ENCODE measurements around the gene SRGAP3.

DNA sequence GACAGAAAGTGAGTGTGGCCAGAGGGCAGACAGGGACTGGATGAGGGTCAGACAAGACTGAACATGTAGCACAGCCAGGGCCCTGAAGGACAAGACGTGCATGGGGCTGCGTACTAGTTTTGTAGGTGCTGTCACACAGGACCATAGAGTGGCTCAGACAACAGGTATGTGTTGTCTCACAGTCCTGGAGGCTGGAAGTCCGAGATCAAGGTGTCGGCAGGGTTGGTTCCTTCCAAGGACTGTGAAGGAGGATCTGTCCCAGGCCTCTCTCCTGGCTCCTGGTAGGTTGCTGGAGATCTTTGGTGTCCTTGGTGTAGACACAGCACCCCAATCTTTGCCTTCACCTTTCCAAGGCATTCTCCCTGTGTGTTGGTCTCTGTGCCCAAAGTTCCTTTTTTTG lies 136.4 kb downstream of the SRGAP3 start:
- TF ChIP-seq, protein P1, sequence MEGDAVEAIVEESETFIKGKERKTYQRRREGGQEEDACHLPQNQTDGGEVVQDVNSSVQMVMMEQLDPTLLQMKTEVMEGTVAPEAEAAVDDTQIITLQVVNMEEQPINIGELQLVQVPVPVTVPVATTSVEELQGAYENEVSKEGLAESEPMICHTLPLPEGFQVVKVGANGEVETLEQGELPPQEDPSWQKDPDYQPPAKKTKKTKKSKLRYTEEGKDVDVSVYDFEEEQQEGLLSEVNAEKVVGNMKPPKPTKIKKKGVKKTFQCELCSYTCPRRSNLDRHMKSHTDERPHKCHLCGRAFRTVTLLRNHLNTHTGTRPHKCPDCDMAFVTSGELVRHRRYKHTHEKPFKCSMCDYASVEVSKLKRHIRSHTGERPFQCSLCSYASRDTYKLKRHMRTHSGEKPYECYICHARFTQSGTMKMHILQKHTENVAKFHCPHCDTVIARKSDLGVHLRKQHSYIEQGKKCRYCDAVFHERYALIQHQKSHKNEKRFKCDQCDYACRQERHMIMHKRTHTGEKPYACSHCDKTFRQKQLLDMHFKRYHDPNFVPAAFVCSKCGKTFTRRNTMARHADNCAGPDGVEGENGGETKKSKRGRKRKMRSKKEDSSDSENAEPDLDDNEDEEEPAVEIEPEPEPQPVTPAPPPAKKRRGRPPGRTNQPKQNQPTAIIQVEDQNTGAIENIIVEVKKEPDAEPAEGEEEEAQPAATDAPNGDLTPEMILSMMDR (IDR thresholded peaks at IDR 0.05; ENCODE audit: poor library complexity): no peak
- TF ChIP-seq EZH2phosphoT487 (IDR thresholded peaks at IDR 0.05; ENCODE audit: low read depth, severe bottlenecking, unreplicated experiment): no peak
- no peak for TF ChIP-seq EZH2 (IDR thresholded peaks at IDR 0.05; ENCODE audit: borderline replicate concordance)

All from hepatocyte (in vitro differentiated cells).